ENCODE data around the gene CACNG5.

Gene CACNG5

DNA sequence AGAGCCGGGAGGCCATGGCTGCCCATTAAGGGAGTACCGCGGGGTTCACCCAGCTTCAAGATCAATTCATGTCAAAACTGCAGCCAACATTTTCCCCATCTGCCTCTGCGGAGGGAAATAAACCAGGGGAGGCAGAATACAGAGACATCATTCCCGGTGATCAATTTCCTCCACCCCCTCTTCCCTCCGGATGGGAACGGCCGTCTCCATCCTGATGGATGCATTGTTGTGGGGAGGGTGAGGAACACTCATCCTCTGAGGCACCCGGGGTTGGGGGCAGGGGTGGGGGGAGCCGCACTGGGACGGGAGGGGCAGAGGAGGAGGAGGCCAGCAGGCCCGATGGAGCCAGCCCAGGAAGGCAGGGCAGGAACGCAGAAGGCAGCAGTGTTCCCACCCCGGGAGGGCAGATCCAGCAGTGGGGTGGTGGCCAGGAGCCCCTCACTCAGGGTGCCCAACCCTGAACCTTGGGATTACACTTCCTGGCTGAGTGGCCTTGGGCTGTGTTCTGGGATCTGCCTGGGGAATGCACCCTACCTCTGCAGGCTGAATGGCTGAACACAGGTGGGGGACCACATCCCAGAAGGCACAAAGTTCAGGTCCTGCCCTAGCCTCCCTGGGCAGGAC, 14.2 kb downstream of the CACNG5 start:
- DNase-seq (ENCODE audit: low read depth): no peak
- no peak overlapping the region for H3K4me3 ChIP-seq (ENCODE audit: control insufficient read depth, low read depth, low read length)
- TF ChIP-seq, protein P1, sequence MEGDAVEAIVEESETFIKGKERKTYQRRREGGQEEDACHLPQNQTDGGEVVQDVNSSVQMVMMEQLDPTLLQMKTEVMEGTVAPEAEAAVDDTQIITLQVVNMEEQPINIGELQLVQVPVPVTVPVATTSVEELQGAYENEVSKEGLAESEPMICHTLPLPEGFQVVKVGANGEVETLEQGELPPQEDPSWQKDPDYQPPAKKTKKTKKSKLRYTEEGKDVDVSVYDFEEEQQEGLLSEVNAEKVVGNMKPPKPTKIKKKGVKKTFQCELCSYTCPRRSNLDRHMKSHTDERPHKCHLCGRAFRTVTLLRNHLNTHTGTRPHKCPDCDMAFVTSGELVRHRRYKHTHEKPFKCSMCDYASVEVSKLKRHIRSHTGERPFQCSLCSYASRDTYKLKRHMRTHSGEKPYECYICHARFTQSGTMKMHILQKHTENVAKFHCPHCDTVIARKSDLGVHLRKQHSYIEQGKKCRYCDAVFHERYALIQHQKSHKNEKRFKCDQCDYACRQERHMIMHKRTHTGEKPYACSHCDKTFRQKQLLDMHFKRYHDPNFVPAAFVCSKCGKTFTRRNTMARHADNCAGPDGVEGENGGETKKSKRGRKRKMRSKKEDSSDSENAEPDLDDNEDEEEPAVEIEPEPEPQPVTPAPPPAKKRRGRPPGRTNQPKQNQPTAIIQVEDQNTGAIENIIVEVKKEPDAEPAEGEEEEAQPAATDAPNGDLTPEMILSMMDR (IDR thresholded peaks at IDR 0.05; ENCODE audit: control insufficient read depth, insufficient read depth, low read depth, low read length, missing control alignments): no peak

DNA sequence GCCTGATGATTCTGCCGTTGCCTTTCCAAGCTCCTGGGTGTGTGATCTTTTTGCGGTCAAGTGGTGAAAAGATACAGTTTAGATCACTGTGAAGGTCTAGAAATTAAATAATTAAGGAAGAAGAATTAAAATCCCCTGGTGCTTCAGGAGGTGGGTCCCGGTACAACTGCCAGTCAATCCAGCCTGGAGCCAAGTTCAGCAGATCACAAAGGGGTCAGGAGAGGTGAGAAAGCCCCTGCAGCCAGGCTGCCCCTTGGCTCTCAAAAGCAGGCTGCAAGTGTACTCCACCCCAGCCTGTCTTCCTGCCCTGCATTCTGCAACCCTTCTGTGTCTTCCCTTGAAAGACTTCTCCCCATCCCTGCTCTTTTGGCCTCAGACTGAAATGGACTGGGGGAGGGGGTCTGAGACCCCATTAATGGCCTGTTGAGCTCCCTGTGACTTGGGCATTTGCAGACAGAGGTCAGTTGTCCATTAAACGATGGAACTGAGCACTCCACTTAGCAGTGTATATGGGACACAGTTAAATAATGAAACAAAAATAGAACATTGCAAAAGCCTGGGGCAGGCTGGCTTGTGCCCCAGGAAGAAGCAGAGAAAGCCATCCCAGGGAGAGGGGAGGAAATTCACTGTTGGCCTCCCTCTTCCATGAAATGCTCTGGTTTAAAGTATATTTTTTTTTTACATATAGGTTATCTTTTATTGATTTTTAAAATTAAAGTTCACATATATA, 15.1 kb downstream of the CACNG5 start:
- TF ChIP-seq, protein P1 (IDR thresholded peaks at IDR 0.05; ENCODE audit: control insufficient read depth, insufficient read depth, low read depth, low read length, missing control alignments): no peak
- no peak overlapping the region for H3K4me3 ChIP-seq (ENCODE audit: control insufficient read depth, low read depth, low read length)
- no peak for DNase-seq (ENCODE audit: low read depth)

DNA sequence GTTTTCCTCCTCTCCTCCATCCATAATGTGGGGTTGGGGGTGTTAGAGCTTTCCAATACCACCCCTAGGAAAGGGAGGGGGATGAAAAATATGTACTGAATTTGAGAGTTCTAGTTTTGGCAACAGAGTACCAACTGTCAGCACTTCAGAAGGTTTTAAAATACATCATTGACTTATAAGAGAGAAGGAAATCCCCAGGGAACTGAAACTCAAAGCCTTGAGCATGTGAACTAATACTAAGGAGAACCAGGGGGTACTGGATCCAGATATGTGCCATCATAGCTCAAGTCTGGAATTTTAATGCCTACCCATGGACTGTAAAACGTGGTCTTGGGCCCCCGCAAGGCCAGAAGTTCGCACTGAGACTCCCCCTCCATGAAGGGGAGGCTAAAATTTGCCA, 15.8 kb downstream of the CACNG5 start:
- H3K4me3 ChIP-seq (ENCODE audit: control insufficient read depth, low read depth, low read length): no peak overlapping the region
- TF ChIP-seq, protein P1 (IDR thresholded peaks at IDR 0.05; ENCODE audit: control insufficient read depth, insufficient read depth, low read depth, low read length, missing control alignments): no peak
- no peak for DNase-seq (ENCODE audit: low read depth)

DNA sequence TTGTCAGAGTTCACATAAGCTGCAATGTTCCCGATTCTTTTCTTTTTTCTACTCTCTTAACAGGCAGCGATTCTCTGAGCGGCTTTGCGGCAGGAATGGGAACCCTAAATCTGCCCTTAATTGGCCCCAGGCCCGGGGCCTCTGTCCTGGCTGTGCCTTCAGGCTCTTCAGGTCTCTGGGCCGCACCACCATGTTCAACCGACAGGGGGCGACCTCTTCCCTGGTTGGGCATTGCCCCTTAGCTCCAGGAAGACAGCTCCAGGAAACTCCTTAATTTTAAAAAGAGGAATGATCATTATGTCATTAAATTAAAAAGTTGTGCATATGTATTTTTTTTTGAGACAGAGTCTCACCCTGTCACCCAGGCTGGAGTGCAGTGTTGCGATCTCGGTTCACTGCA, 20.3 kb downstream of the CACNG5 start:
- no peak overlapping the region for H3K4me3 ChIP-seq (ENCODE audit: control insufficient read depth, low read depth, low read length)
- no peak for DNase-seq (ENCODE audit: low read depth)
- TF ChIP-seq, protein P1 (IDR thresholded peaks at IDR 0.05; ENCODE audit: control insufficient read depth, insufficient read depth, low read depth, low read length, missing control alignments): peak; percentile 46

DNA sequence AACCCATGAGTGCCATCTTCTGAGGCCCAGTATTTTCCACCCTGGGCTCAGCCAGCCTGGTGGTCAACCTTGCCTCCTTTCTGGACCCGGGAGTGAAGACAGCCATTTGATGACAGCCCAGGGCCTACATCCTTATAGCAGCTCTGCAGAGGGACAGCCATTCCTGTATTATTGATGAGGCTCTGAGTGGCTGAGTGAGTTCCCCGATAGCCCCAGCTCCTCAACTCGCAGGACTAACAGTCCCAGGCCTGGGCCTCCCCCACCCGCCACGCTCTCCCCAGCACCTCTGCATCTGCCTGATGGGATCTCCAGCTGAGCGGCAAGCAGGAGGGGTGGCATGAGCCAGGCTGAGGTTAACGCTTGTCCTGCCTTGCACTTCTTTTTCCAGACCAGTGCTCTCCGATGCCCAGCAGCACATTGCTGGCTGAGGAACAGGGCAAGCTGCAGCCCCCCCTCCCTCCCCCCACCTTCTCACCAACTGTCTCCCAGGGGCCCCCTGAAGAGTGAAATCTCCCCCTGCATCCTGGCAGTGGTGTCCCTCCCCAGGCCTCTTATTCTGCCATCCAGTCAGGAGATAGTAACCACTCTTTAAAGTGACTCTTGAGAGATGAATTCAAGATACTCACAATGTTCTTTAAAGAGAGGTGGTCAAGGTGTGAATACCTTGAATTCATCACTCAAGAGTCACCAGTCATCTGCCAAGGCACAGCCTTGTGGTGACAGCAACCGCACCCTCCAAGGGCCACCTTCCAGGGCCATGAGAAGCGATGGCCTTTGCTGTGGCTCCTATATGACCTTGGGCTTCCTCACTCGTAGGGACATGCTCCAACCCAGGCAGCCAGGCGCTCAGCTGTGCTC, 23.5 kb downstream of the CACNG5 start:
- DNase-seq (ENCODE audit: low read depth): no peak
- TF ChIP-seq, protein P1 (IDR thresholded peaks at IDR 0.05; ENCODE audit: control insufficient read depth, insufficient read depth, low read depth, low read length, missing control alignments): no peak
- no peak overlapping the region for H3K4me3 ChIP-seq (ENCODE audit: control insufficient read depth, low read depth, low read length)

DNA sequence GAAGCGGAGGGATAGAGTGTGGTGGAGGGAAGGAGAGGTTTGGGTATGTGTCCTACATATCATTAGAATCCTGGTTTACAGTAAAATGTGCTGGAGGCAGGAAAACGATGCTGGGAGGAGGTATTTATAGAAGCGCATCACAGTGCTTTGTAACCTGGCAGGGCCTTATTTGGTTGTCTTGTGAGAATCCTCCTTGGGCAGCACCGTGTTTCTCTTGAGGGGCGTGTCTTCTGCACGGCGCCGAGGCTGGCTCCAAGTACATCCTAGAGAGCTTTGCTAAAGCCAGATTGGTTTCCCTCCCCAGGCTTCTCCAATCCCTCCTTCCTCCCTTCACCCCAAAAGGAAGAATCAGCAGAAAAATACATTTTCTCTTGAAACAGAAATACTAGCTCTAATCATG, 24.4 kb downstream of the CACNG5 start:
- no peak for DNase-seq (ENCODE audit: low read depth)
- TF ChIP-seq, protein P1 (IDR thresholded peaks at IDR 0.05; ENCODE audit: control insufficient read depth, insufficient read depth, low read depth, low read length, missing control alignments): no peak
- no peak overlapping the region for H3K4me3 ChIP-seq (ENCODE audit: control insufficient read depth, low read depth, low read length)
